Upper lobe of left lung (tissue), 4 donors: ENCODE measurements around the gene SYK.

Source experiments
- CTCF ChIP-seq, 6 experiments: fragments of 450-650 bp in 4 of 6; fragments of 200-600 bp in 2 of 6; sonication (generic) in 2 of 6; IDR thresholded peaks; one replicate each; pipeline ENCODE4 v1.5.1; 2016 to 2019; ENCODE audit warnings: antibody characterized with exemption in 6 of 6
- EP300 ChIP-seq, 4 donors: sonication (generic); formaldehyde crosslinking; IDR thresholded peaks; one replicate each; pipeline ENCODE4 v1.5.1; 2017; ENCODE audit warnings: antibody characterized with exemption in 4 of 4, control low read depth in 2 of 4
- POLR2A ChIP-seq, 4 donors: fragments of 450-650 bp; IDR thresholded peaks; one replicate each; pipeline ENCODE4 v1.5.1; 2016 to 2017; ENCODE audit warnings: antibody characterized with exemption in 4 of 4, mild to moderate bottlenecking in 2 of 4
- POLR2AphosphoS5 ChIP-seq, 2 donors: sonication (generic); formaldehyde crosslinking; IDR thresholded peaks; one replicate each; pipeline ENCODE4 v1.5.1; 2017; ENCODE audit warnings: antibody characterized with exemption in 2 of 2

DNA sequence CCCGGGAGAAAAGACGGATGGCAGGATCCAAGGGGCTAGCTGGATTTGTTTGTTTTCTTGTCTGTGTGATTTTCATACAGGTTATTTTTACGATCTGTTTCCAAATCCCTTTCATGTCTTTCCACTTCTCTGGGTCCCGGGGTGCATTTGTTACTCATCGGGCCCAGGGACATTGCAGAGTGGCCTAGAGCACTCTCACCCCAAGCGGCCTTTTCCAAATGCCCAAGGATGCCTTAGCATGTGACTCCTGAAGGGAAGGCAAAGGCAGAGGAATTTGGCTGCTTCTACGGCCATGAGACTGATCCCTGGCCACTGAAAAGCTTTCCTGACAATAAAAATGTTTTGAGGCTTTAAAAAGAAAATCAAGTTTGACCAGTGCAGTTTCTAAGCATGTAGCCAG, 94.2 kb downstream of the SYK start:
- TF ChIP-seq CTCF (IDR thresholded peaks at IDR 0.05) (no peak), EP300 (IDR thresholded peaks at IDR 0.05) (no peak), POLR2A (IDR thresholded peaks at IDR 0.05) (no peak), POLR2AphosphoS5 (IDR thresholded peaks at IDR 0.05) (no peak)
